Inflammatory macrophage (primary cell): ENCODE measurements around the gene PSMG4.

Source experiments
- DNase-seq, 2 donors: peaks; one replicate each; pipeline ENCODE4 v3.0.0-alpha.2; 2020 to 2022

The PSMG4 gene

DNA sequence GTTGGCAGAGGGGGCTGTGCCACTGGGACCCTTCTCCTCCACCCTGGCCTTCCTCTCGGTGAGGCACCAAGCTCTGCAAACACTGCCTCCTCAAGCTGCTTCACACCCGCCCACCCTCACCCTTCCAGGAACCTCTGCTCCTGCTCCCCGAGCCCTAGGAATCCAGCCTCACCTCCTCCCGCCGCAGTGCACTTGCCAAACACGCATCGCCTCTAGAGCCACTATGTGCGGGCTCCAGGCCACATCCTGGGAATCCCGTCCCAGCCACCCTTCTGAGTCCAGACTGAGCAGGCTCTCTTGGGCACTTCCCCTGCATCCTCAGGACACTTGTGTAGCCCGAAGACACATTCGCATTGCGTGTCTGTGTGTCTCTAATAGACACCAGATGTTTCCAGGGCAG, 18.5 kb downstream of the PSMG4 start:
- DNase-seq: no peak

DNA sequence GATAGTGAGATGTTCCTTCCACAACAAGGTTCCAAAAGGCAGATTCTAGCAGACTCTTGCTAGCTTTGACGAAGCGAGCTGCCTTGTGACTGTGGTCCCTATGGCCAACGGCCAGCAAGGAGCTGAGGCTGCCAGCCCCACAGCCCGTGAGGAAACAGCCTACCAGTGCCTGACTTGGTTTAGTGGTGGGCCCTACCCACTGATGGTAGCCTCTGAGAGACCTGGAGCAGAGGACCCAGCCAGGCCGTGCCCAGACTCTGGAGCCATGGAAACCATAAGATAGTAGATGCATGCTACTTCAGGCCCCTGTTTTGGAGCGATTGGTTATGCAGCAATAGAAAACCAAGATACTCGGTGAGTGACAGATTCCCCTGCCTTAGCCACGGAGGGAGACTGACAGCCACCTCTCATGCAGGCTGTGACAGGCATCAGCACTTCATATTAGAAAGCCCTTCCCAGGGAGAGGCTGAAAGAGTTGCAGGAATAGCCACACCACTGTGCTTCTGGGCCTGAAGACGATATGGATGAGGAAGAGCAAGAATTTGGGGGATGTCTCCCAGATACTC, 19.2 kb downstream of the PSMG4 start:
- no peak for DNase-seq

DNA sequence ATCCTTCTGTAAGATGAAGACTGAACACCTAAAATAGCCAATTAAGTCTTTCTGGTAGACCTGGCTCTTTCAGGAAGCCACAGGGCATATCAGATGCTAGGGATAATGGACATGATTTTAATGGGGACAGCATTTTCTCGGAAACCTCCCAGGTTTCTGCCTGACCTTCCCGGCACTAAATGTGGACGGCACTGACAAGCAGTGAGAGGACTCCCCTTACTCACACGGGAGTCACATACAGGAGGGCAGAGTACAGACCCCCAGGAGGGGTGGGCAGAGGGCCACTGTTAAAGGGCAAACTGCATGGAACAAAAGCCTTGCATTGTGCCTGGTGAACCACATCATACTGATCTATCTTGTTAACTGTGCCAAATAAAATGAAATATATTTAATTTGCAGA, 19.9 kb downstream of the PSMG4 start:
- no peak for DNase-seq

DNA sequence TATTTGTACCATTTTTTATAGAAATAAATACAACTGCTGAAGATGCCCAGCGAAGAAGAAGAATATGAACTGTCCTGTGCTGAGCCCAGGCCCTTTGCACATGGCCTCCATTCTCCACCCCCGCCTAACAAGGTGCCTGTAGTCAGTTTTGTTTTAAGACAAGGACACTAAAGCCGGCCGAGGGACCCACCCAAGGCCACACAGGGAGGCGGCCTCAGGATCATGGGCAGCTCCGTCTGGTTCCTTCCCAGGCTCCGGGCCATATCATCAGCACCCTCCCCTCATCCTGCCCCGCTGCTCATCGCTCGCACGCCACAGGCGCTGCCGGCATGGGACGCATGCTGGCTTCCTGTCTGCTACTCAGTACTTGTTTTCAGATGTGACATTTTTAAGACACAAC, 21.3 kb downstream of the PSMG4 start:
- no peak for DNase-seq

DNA sequence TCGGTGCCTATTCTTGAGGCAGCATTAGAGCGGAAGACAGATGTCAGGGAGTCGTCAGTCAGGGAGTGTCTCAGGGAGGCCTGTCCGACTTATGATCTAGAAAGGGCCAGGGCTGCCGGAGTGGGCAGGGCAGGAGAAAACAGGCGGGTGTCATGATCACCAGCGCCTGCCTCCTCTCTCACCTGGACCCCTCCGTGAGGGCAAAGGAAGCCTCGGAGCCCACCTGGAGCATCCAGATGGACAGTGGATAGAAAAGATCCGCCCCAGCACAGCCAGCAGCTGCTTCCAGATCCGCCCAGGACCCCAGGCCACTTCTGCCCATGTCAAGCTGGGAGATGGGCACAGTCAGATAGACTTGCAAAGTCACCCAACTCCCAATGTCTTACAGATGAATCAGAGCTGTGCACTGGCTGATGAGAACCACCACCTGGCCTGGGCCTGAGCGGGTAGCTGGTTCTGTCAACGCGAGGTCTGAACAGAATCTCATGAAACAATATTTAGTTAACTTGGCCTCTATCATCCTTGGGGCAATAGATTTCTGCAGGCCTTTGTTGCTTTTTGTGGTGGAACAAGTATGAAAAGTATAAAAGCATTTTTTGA, 22.2 kb downstream of the PSMG4 start:
- no peak for DNase-seq

DNA sequence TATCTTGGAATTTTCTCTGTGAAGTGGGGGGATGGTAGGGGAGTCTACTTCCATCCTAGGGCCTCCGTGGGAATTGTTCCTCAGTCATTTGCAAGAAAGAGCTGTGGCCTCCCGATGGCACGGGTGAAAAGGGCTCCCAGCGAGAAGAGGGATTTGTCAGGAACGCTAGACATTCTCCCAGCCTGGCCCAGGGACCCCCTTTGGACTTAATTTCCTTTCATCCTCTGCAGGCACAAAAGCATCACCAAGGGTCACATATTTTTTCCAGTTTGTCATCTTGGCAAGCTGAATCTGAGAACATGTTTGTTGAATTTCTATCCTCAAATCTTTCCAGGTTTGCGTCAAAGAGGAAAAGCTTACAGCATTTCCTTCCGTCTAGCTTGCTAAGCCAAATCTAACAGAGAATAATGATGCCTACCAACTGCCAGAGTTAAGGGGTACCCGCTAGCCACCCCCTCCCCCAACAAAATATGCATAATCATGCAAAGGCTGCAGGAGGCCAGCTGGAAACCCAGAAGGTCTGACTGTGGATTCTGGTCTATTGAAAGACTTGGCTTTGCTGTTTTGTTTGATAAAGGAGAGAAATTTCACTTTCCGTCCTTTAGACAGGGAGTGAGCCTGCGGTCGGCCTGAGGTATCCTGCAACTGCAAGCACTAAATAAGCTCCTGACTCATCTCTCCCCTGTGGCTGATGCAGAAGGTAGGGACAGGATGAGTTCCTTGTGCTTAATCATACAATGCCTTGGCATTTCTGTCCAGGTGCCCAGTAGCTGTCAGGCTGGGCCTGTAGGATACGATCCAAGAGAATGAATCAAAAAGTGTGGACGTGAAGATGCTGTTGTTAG, 23.1 kb downstream of the PSMG4 start:
- DNase-seq: no peak

DNA sequence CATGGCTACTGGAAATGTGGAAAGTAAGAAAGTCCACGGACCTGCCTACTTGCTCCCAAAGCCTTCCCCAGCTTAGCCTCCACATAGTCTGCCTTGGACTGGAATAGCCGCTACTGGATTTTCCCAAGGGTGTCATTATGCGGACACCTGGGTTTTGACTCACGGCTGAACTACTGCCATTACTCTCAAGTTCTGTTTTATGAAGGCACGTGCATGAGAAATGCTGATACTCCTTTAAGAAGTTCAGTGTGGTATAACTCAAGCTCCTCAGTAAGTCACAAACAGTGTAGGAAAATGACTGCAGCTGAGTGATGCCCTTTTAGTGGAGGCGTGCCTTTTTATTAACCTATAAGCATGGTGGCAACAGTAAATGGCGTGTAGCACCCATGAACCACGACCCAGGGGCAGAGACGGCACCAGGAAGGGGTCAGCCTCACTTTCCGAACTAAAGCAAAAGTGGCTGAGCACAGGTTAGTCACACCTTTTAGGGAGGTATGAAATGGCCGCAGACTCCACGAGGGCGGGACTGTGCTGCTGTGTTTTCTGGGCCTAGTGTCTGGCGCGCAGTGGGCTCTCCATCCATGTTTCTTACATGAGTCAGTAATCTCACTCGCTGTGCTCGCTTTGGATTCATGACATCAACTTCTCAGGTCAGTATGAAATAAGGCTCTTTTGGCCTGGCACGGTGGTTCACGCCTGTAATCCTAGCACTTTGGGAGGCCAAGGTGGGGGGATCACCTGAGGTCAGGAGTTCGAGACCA, 23.9 kb downstream of the PSMG4 start:
- DNase-seq: no peak

DNA sequence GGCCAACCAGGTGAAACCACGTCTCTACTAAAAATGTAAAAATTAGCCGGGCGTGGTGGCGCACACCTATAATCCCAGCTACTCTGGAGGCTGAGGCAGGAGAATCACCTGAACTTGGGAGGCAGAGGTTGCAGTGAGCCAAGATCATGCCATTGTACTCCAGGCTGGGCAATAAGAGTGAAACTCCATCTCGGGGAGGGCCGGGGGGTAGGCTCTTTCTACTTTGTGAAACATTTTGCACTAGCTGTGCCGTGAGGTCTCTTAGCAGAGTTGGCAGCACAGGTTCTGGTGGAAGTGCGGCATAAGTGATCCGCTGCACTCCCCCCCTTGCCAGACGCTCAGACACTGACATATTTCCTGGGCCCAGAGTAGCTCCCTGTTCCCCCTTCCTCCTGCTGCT, 24.5 kb downstream of the PSMG4 start:
- no peak for DNase-seq

DNA sequence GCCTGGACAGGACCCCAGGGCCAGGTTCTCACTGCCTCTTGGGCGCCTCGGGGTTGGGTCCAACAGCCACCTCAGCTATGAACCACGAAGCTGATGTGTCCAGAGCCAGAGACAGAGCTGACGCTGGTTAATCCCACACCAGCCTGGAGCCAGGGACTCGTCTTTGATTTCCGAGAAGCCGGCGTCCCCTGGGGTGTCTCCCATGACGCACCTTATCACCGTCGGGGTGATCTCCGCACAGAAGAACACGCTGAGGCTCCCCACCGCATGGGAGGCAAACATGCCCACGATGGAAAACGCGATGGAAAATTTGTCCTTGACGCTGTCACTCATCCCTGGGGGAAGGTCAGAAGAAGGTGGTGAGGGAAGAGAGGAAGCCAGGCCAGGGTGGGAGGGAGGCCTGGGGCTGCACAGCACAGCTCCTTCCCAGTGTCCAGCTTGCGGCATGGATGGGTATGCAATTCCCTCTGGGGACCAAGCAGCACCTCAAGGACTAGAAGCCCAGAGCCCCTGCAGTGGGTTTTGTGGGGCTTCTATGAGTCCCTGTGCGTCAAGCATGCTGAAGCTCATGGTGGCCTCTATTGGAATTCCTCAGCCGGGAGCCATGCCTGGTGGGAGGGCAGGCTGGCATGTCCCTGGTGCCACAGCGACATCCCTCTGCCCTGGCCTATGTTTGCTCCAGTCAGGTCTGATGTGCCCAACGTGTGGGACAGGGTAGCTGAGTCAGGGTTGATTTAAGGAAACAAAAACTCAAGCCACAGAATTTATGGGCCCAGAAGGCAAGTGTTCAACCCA, 25.1 kb downstream of the PSMG4 start:
- DNase-seq: no peak

DNA sequence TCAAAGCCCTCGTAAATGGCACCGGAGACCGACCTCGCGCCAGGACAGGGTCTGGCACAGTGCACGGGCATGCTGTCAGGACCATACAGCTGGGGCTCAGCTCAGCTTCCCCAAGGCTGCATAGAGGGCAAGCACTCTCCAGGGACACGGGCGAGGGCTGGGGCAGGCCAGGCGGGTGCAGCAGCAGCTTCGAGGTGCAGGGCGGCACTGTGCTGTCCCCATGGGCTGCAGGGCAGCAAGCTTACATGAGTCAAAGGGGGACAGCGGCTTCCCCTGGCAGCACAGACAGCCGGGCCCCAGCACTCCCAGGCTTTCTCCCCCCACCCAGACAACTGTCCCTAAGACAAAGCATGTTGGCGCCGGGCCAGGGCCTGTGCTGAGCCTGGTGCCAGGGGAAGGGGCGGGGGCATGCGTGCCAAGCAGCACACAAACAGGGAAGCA, 25.7 kb downstream of the PSMG4 start:
- DNase-seq: no peak

DNA sequence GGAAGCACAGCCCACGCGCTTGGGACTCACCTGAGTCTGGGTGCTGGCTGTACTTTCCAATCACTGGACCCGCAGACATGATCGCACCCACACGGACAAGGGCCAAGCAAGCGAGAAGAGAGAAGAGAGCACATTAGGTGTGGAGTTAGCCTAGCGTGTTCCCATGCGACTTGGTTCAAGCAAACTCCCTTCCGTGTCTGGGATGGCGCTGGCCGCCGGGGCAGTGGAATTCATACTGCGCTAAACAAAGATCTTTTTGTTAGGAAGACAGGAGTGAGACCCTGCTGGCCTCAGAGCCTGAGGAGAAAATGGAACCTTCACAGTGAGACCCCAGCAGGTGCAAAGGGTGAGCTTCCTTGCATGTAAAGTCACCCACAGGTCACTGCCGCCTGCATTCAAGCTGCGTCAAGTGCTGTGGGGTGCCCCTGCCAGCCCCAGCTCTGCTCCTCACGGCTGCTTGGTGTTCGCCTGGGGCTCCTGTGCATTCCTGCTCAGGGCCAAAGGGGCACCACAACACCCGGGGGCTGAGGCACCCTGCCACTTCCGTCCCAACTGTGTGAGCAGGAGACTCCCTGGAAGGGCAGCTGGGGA, 26.4 kb downstream of the PSMG4 start:
- no peak for DNase-seq

DNA sequence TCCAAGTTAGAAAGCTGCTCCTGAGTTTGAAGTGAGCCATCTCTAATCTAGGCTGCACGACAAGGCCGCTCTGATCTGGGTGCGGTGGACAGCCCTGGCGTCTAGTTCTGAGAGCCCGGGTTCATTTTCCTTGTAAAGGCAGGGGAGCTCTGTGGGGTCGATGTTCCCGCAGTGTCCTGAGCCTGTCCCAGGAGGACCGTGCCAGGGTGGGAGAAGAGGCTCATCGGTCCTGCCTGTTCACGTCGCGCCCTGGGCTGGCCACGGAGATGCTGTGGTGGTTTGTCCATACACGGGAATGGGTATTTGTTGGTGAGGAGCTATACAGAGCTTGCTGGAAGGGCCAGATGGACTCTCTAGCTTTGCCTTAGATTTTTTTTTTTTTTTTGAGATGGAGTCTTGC, 27.0 kb downstream of the PSMG4 start:
- DNase-seq: no peak

DNA sequence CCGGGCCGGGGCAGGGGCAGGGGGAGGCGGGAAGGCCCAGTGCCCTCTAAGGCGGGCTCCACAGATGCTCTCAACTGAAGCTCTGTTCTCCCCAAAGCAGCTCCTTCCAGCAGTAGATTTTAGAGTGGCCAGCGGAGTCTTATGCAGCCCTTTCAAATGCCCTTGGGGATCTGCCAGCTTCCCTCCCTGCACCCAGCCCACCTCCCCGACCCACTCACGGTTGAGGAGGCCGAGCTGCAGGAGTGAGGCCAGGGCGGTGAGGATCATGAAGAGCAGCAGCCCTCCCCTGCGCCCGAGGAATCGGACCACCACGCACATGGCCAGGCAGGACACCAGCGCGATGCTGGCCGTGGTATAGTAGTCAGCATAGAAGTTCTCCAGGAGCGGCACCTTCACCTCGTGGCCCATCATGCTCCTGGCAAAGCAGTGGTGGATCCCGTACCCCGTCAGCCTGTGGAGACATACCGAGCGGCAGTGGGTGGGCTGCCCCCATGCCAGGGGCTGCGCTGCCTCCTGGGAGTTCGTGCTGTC, 28.0 kb downstream of the PSMG4 start:
- DNase-seq: no peak

DNA sequence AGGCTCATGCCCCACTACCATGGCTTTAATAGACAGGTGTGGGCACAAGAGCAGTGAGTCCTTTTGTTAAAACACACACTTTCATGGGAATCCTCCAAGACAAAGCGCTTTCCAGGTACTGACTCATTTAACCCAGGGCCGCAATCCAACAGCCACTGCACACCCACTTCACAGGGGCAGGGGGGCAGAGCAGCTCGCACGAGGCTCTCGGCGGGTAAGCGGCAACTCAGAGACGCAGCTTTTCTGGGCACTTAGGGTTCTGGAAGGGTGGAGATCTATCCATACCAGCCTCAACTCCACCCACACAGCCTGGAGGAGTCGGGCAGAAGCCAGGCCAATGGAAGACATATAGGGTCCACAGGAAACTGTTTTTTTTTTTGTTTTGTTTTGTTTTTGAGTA, 28.6 kb downstream of the PSMG4 start:
- no peak for DNase-seq

DNA sequence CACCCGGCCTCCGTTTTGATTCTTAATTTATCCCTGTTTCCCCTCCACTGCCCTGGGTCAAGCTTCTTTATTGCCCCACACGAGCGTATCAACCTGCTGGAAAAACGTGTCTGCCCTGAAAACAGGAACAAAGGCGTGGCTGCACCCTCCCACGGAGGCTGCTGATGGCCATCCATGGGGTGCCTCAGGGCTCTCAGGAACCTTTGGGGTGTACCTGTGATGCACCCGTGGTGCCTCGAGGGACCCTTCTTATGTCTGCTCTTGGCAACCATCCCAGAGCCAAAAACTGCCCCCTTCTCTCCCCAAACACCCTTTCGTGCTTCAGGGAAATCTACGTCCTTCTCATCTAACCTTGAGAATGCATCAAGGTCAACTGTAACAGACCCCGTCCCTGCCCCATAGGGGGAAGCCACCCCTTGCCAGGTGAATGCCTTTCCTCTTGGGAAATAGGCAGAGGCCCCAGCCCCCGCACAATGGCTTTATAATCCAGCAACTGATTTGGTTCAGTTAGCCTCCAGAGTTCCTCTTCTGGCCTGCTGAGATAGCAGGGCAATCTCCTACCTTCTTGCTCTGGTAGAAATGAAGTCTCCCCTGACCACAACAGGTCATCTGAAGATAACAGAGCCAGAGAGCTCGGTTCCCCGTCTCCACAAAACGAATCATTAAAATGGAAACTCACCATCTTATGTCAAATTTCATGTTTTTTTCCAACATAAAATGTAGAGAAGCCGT, 29.4 kb downstream of the PSMG4 start:
- no peak for DNase-seq

DNA sequence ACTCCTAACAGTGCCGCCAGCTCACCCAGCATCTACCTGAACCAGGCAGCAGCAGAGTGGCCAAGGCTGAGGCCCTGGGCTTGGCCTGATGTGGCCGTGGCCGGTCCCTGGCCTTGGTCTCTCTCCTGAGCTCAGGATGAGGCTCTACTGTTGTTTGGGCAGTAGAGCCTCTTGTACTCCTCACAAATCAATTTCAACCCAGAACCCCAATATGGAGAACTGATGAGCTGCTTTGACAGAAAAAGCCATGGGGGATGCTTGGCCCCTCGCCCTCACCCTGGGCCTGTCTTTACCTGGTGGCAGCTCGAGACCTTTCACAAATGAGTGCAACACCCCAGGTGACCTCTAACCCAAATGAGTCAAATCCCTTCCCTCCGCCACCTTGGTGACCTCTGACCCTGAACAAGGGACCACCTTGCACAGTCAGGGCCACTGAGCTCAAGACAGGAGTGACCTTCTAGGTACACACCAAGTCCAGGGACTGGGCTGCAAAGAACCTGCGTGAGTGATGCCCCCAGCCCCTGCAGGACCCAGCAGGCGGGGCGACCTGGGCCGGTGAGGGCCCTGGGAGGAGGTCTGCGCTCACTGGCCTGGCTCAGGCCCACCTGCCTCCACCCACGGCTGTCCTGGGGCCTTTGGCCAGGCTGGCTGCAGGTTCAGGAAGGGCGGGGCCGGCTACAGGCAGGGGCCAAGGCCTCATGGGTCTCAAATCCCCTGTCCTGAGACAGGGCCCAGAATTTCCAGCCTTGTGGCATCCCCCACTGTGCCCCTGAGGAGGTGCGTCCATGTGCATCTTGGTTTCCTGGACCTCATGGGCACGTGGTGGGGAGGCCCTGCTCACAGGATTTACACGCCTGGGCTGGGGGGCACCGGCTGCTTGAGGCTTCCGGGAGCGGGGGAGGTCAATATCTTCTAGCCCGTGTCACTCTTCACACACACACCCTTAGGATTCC, 30.2 kb downstream of the PSMG4 start:
- DNase-seq: no peak

DNA sequence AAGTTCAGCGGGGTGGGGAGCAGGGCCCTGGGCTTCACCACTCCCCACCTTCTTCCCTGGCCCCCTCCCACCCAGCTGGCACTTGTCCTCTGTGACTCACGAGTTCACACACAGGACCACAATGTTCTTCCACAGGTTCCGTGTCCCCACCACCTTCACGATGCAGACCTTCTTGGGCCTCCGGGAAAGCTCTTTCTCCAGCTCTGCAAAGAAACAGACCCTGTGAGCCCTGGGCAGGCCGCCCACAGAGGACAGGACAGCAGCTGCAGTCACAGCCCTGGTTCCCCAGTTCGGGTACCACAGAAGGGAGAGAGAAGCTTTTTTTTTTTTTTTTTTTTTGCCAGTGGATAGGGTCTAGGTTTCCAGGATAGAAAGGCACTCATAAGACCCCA, 30.9 kb downstream of the PSMG4 start:
- DNase-seq: no peak

DNA sequence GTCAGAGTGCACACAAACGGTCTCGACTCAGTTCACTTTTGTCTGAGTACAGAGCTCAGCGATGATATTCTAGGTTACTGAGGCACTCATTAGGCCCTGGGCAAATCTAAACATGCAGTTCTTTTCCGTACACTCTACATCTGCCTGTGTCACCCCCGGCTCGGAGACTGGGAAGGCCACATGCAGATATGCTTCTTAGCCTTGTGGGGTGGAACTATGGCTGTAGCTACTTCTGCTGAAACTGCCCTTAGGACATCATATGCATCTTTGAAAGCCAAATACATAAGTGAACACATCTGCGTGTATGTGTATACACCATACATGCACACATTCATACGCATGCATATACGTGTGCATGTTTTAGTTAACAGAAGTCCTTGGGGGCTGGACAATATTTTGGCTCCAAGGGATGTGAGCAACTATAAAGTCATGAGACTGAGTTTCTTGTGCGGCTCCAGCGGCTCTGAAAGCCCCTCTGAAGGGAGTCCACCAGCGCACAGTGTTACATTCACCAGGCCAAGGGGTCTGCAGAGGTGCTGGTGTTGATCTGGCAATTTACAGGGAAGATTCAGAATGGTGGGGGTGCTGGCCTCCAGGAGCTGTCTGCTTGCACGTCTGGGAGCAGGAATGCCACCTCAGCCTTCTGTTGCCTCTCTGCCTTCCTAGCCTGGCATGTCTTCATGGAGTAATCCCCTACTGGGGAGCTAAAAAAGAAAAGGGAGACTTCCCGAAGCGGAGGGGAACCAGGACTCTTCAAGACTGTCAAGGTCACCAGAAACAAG, 31.6 kb downstream of the PSMG4 start:
- no peak for DNase-seq

DNA sequence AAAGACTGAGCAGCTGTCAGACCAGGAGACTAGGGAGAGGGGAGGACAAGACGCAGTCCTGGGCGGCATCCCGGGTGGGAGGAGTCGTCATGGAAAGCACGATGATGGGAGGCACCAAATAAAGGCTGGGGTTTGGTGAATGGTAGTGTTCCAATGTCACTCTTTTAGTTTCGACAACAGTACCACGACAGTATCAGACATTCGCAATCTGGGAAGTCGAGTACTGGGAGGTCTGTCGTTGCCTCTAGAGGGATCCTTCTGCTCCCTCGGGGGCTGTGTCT, 32.1 kb downstream of the PSMG4 start:
- no peak for DNase-seq
